Body of pancreas (tissue), 4 donors: ENCODE measurements around the gene BACH2. TPM values are rescaled to one million over a fixed set of nuclear protein-coding genes. Genes with fewer than 3 reads are reported as not detected.

Source experiments
- ATAC-seq: fragments of 150-250 bp; one replicate; pipeline ENCODE4 v1.9.1; 2016
- DNase-seq, 4 donors: peaks; one replicate each; pipeline ENCODE4 v3.0.0-alpha.2; 2019
- H3K27ac ChIP-seq, 4 donors: fragments of 200-600 bp; sonication (generic); 1 replicate in 3 of 4; 2 replicates in 1 of 4; pipeline versions ENCODE4 v1.5.1 to v1.6.1; 2016 to 2019; ENCODE audit warnings: mild to moderate bottlenecking in 1 of 4, mixed read lengths in 1 of 4, moderate library complexity in 1 of 4
- H3K27me3 ChIP-seq, 2 donors: fragments of 200-600 bp; sonication (generic); one replicate each; pipeline ENCODE4 v1.6.0; 2016; ENCODE audit warnings: mild to moderate bottlenecking in 1 of 2
- H3K36me3 ChIP-seq, 2 donors: fragments of 200-600 bp; sonication (generic); replicated peaks in 1 of 2; 2 replicates each; pipeline ENCODE4 v1.5.1; 2016; ENCODE audit warnings: low read depth in 2 of 2; ENCODE audit not compliant: insufficient read depth in 1 of 2
- H3K4me1 ChIP-seq: fragments of 200-600 bp; sonication (generic); one replicate; pipeline ENCODE4 v1.6.0; 2016
- H3K4me3 ChIP-seq, 2 donors: fragments of 200-600 bp; sonication (generic); 1 replicate in 1 of 2; 2 replicates in 1 of 2; pipeline ENCODE4 v1.5.1; 2016 to 2019
- H3K9me3 ChIP-seq, 3 donors: fragments of 200-600 bp; sonication (generic); 1 replicate in 2 of 3; 2 replicates in 1 of 3; pipeline ENCODE4 v1.5.1; 2016
- POLR2A ChIP-seq, 3 donors: fragments of 450-650 bp; IDR thresholded peaks; one replicate each; pipeline ENCODE4 v1.6.1; 2016; ENCODE audit warnings: antibody characterized with exemption in 3 of 3, mild to moderate bottlenecking in 2 of 3
- WGBS, 2 donors: methylation state at CpG; one replicate each; pipeline ENCODE4 v1.1.5; 2017; 5-methylcytosine and 5-hydroxymethylcytosine counted together
- intact Hi-C: fragments of 100-400 bp; cut with DNase I; formaldehyde crosslinking; loops from one replicate; pipeline ENCODE4 v1.15.1; 2023
- total RNA-seq, 2 donors: library from RNA; depleted of rRNA; stranded (reverse); fragments of >200 nt; gene quantifications; one replicate each; pipeline ENCODE4 v1.1.0, GENCODE V29; 2016
- TF ChIP-seq, protein P1 (sequence below), 7 experiments: fragments of 450-650 bp in 4 of 7; fragments of 200-600 bp in 3 of 7; sonication (generic) in 3 of 7; IDR thresholded peaks; one replicate each; pipeline ENCODE4 v1.5.1; 2016 to 2019; ENCODE audit warnings: antibody characterized with exemption in 7 of 7

BACH2 gene
- total RNA-seq, 2 donors from 2014 or later, result 2.1 to 3.3 TPM

DNA sequence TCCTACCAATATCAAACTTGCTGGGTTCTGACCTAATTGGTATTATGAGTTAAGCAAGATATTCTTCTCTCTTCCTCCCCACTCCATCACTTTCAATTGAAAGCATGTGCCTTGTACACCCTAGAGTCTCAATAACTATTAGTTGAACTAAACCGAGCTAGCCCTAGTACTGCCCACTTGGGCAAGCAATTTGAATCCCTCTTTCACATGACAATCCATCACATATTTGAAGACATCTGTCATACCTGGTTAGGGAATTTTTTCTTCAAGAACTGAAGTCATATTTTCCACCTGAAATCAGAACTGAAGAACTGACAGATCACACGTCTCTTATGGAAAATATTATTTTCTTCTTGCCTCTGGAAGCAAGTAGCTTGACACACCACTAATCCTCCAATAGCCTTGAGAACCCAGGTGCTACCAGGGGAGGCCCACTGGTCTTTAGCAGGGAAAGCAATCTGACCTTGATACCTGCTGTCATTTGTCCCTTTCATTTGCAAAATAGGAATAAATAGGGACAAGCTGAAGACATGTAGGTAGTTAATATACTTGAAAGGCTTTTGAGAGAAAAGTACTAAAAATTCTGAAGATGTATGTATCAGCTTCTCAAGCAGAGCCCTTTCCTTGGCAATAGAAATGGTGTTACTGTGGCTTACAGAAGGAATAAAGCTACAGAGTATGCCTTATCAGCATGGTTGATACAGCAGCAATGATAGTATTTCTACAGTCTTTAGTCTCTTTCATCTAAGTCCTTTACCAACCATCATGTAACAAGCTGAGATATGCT is 331.0 kb downstream of the BACH2 start:
- no peak overlapping the region for H3K4me3 ChIP-seq
- no peaks in the 10 kb centered on the region for H3K4me1 ChIP-seq
- 60 to 63% methylated on average over 2 of the region's 2 CpGs for WGBS, 2 donors
- H3K27ac ChIP-seq, result no peak overlapping the region
- no peaks in the 10 kb centered on the region for H3K27me3 ChIP-seq
- intact Hi-C loops, result loop anchor here (10.0 kb wide), 2 partner anchors 349 to 429 kb away; no protein-coding TSS in a partner anchor
- DNase-seq (no peak), ATAC-seq (no peak)
- H3K9me3 ChIP-seq, result no peaks in the 10 kb centered on the region
- H3K36me3 ChIP-seq, result no peaks in the 10 kb centered on the region
- TF ChIP-seq POLR2A (IDR thresholded peaks at IDR 0.05), result no peak
- TF ChIP-seq, protein P1, sequence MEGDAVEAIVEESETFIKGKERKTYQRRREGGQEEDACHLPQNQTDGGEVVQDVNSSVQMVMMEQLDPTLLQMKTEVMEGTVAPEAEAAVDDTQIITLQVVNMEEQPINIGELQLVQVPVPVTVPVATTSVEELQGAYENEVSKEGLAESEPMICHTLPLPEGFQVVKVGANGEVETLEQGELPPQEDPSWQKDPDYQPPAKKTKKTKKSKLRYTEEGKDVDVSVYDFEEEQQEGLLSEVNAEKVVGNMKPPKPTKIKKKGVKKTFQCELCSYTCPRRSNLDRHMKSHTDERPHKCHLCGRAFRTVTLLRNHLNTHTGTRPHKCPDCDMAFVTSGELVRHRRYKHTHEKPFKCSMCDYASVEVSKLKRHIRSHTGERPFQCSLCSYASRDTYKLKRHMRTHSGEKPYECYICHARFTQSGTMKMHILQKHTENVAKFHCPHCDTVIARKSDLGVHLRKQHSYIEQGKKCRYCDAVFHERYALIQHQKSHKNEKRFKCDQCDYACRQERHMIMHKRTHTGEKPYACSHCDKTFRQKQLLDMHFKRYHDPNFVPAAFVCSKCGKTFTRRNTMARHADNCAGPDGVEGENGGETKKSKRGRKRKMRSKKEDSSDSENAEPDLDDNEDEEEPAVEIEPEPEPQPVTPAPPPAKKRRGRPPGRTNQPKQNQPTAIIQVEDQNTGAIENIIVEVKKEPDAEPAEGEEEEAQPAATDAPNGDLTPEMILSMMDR (IDR thresholded peaks at IDR 0.05), result no peak

GRCh38 chr6:89963391-89963790 is 333.3 kb downstream of the BACH2 start:
- Histone ChIP-seq H3K27me3 (no peaks in the 10 kb centered on the region), H3K4me1 (no peaks in the 10 kb centered on the region), H3K27ac (no peak overlapping the region), H3K36me3 (no peaks in the 10 kb centered on the region), H3K9me3 (no peaks in the 10 kb centered on the region), H3K4me3 (no peak overlapping the region)
- TF ChIP-seq, protein P1 (IDR thresholded peaks at IDR 0.05), result no peak
- TF ChIP-seq POLR2A (IDR thresholded peaks at IDR 0.05), result no peak
- WGBS, 2 donors, result 88 to 92% methylated on average over 3 of the region's 3 CpGs
- ATAC-seq, result no peak
- DNase-seq, result no peak
- intact Hi-C loops, result loop anchor here (10.0 kb wide), 2 partner anchors 351 to 431 kb away; no protein-coding TSS in a partner anchor

GRCh38 chr6:89961481-89961880 is 335.2 kb downstream of the BACH2 start:
- ATAC-seq (no peak), DNase-seq (no peak)
- intact Hi-C loops, result loop anchor here (10.0 kb wide), 2 partner anchors 353 to 433 kb away; no protein-coding TSS in a partner anchor
- Histone ChIP-seq H3K4me3 (no peak overlapping the region), H3K9me3 (no peaks in the 10 kb centered on the region), H3K27ac (no peak overlapping the region), H3K36me3 (no peaks in the 10 kb centered on the region), H3K4me1 (no peaks in the 10 kb centered on the region), H3K27me3 (no peaks in the 10 kb centered on the region)
- WGBS, 2 donors, result 93 to 97% methylated on average over 2 of the region's 2 CpGs
- TF ChIP-seq POLR2A (IDR thresholded peaks at IDR 0.05), result no peak
- TF ChIP-seq, protein P1 (IDR thresholded peaks at IDR 0.05), result no peak

- no peaks in the 10 kb centered on the region for H3K36me3 ChIP-seq
- whole genome bisulfite sequencing, 2 donors, result 65 to 85% methylated on average over 6 of the region's 6 CpGs
- intact Hi-C loops, result loop anchor here (10.0 kb wide), 2 partner anchors 355 to 435 kb away; no protein-coding TSS in a partner anchor
- H3K9me3 ChIP-seq, result no peaks in the 10 kb centered on the region
- H3K4me1 ChIP-seq, result no peaks in the 10 kb centered on the region
- no peaks in the 10 kb centered on the region for H3K27me3 ChIP-seq
- TF ChIP-seq POLR2A (IDR thresholded peaks at IDR 0.05), result no peak
- TF ChIP-seq, protein P1 (IDR thresholded peaks at IDR 0.05), result no peak
- no peak for ATAC-seq
- H3K4me3 ChIP-seq, result no peak overlapping the region
- no peak for DNase-seq
- no peak overlapping the region for H3K27ac ChIP-seq
Observed at GRCh38 chr6:89959883-89960282, 336.8 kb downstream of the BACH2 start.
